WTC11 (cell line): ENCODE results near the gene CREBBP. TPM values are rescaled to one million over a fixed set of nuclear protein-coding genes. Genes with fewer than 3 reads are reported as not detected.
A peak's percentile ranks its signal among the peaks of the same experiment; 100 is the strongest.

Experiments
- ATAC-seq: fragments of 200-7000 bp; cut with Tn5 transposase; 2 replicates; pipeline ENCODE4 v1.10.0; 2021; ENCODE audit warnings: mild to moderate bottlenecking, moderate library complexity
- CTCF ChIA-PET: fragments of 300-600 bp; sonication (Branson Sonifier 250); formaldehyde crosslinking; loops from one replicate; lab custom pipeline; 2021; ENCODE audit warnings: antibody characterized with exemption; lab: Charles Lee
- POLR2A ChIA-PET: fragments of 350-600 bp; sonication (Branson Sonifier 250); formaldehyde crosslinking; loops from one replicate; lab custom pipeline; 2021; ENCODE audit warnings: antibody characterized with exemption; lab: Charles Lee
- DNase-seq: peaks from one replicate; pipeline ENCODE4 v3.0.0; 2021; ENCODE audit warnings: low spot score
- H3K27ac Mint-ChIP-seq: 2 replicates; pipeline ENCODE4 v1.8.0; 2021; ENCODE audit warnings: mixed read lengths
- H3K27me3 Mint-ChIP-seq: 2 replicates; pipeline ENCODE4 v1.8.0; 2021; ENCODE audit warnings: low read depth, mild to moderate bottlenecking, moderate library complexity, mixed read lengths
- H3K36me3 Mint-ChIP-seq: 2 replicates; pipeline ENCODE4 v1.8.0; 2021; ENCODE audit warnings: mixed read lengths
- H3K4me1 Mint-ChIP-seq: 2 replicates; pipeline ENCODE4 v1.8.0; 2022; ENCODE audit warnings: mixed read lengths
- H3K4me3 Mint-ChIP-seq: 2 replicates; pipeline ENCODE4 v1.8.0; 2021; ENCODE audit warnings: mild to moderate bottlenecking, moderate library complexity, mixed read lengths
- H3K9me3 Mint-ChIP-seq: 2 replicates; pipeline ENCODE4 v1.8.0; 2021; ENCODE audit warnings: mixed read lengths
- AR ChIP-seq: fragments of 250-450 bp; sonication (Bioruptor Pico); IDR thresholded peaks from 2 replicates; pipeline ENCODE4 v1.9.0; 2021; ENCODE audit warnings: mild to moderate bottlenecking
- ATF2 ChIP-seq: sonication (generic); formaldehyde crosslinking; IDR thresholded peaks from 2 replicates; pipeline ENCODE4 v1.8.1; 2022; ENCODE audit warnings: low read depth, missing genetic modification reagents, borderline replicate concordance
- CBFB ChIP-seq: sonication (generic); formaldehyde crosslinking; IDR thresholded peaks from 2 replicates; pipeline ENCODE4 v1.8.1; 2022; ENCODE audit warnings: mild to moderate bottlenecking, low read depth, missing genetic modification reagents
- CREM ChIP-seq: sonication (generic); formaldehyde crosslinking; IDR thresholded peaks from 2 replicates; pipeline ENCODE4 v1.8.1; 2022; ENCODE audit warnings: mild to moderate bottlenecking, missing genetic modification reagents, moderate library complexity
- EMX1 ChIP-seq: fragments of 250-450 bp; sonication (Bioruptor Pico); IDR thresholded peaks from 2 replicates; pipeline ENCODE4 v1.8.0; 2021; ENCODE audit warnings: mild to moderate bottlenecking
- ESRRA ChIP-seq: sonication (generic); formaldehyde crosslinking; IDR thresholded peaks from 2 replicates; pipeline ENCODE4 v1.8.1; 2022; ENCODE audit warnings: mild to moderate bottlenecking, missing genetic modification reagents, borderline replicate concordance
- FOXP1 ChIP-seq: sonication (generic); formaldehyde crosslinking; IDR thresholded peaks from 2 replicates; pipeline ENCODE4 v1.8.0; 2022; ENCODE audit warnings: missing genetic modification reagents, mild to moderate bottlenecking, moderate library complexity, borderline replicate concordance
- KAT7 ChIP-seq: sonication (generic); formaldehyde crosslinking; IDR thresholded peaks from 2 replicates; pipeline ENCODE4 v1.8.1; 2023; ENCODE audit warnings: missing genetic modification reagents, mild to moderate bottlenecking, borderline replicate concordance
- MXD4 ChIP-seq: fragments of 250-450 bp; sonication (Bioruptor Pico); IDR thresholded peaks from 2 replicates; pipeline ENCODE4 v1.8.0; 2021; ENCODE audit warnings: mild to moderate bottlenecking, moderate library complexity, borderline replicate concordance
- RELA ChIP-seq: sonication (generic); formaldehyde crosslinking; IDR thresholded peaks from 2 replicates; pipeline ENCODE4 v1.8.1; 2022; ENCODE audit warnings: missing genetic modification reagents, mild to moderate bottlenecking, borderline replicate concordance
- SMAD3 ChIP-seq: sonication (generic); formaldehyde crosslinking; IDR thresholded peaks from 2 replicates; pipeline ENCODE4 v1.8.0; 2022; ENCODE audit warnings: missing genetic modification reagents, mild to moderate bottlenecking, borderline replicate concordance
- SMAD4 ChIP-seq: sonication (generic); formaldehyde crosslinking; IDR thresholded peaks from 2 replicates; pipeline ENCODE4 v1.8.0; 2022; ENCODE audit warnings: mild to moderate bottlenecking, missing genetic modification reagents
- TEAD4 ChIP-seq: sonication (generic); formaldehyde crosslinking; IDR thresholded peaks from 2 replicates; pipeline ENCODE4 v1.8.0; 2022; ENCODE audit warnings: mild to moderate bottlenecking, missing genetic modification reagents
- ZNF138 ChIP-seq: sonication (generic); formaldehyde crosslinking; conservative IDR thresholded peaks from 2 replicates; pipeline ENCODE4 v1.8.1; 2022; ENCODE audit warnings: mild to moderate bottlenecking, moderate library complexity, missing genetic modification reagents
- total RNA-seq: library from RNA; stranded (reverse); gene quantifications from 3 replicates; pipeline ENCODE4 v1.2.3, GENCODE V29; 2021
- TF ChIP-seq, protein P1 (sequence below): sonication (generic); formaldehyde crosslinking; IDR thresholded peaks from 2 replicates; pipeline ENCODE4 v1.8.1; 2023; ENCODE audit warnings: mild to moderate bottlenecking, missing genetic modification reagents
- TF ChIP-seq, protein P2 (sequence below): fragments of 250-450 bp; sonication (Bioruptor Pico); IDR thresholded peaks from 2 replicates; pipeline ENCODE4 v2.1.2; 2022; ENCODE audit warnings: mild to moderate bottlenecking, moderate library complexity
- TF ChIP-seq, protein P3 (sequence below): sonication (generic); formaldehyde crosslinking; IDR thresholded peaks from 2 replicates; pipeline ENCODE4 v1.8.0; 2023; ENCODE audit warnings: mild to moderate bottlenecking, missing genetic modification reagents
- TF ChIP-seq, protein P4 (sequence below): sonication (generic); formaldehyde crosslinking; conservative IDR thresholded peaks from 2 replicates; pipeline ENCODE4 v1.8.1; 2022; ENCODE audit warnings: mild to moderate bottlenecking, missing genetic modification reagents
- TF ChIP-seq, protein P5 (sequence below): sonication (generic); formaldehyde crosslinking; IDR thresholded peaks from 2 replicates; pipeline ENCODE4 v1.8.1; 2023; ENCODE audit warnings: mild to moderate bottlenecking, missing genetic modification reagents
- TF ChIP-seq, protein P6 (sequence below): fragments of 250-450 bp; sonication (Bioruptor Pico); conservative IDR thresholded peaks from 2 replicates; pipeline ENCODE4 v1.9.0; 2021; ENCODE audit warnings: mild to moderate bottlenecking

Gene CREBBP
- total RNA-seq, 1 experiment from 2014 or later = 49.6 TPM

DNA sequence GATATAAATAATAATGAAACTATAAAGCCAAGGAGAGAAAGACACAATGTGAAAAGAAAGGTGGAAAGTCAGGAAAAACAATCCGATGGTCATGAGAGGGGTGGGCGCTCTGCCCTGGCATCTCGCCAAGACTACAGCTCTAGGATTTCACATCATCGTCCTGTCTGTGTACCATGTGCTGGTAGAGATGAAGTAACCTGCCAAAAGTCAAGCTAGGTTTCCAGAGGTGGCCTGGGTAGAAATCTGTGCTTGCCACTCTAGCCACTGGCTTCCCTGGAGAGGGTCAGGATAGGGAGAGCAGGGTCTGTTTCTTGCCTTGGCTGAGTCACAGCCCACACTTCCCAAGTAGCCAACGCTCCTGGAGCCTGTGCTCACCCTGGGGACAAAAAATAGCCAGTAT, 132.2 kb downstream of the CREBBP start (continued):
- TF ChIP-seq AR (CRISPR knock-in tag) (no peak), KAT7 (no peak), TEAD4 (CRISPR knock-in tag) (no peak), RELA (CRISPR knock-in tag) (no peak), SMAD4 (CRISPR knock-in tag) (no peak)
- TF ChIP-seq, protein P1, sequence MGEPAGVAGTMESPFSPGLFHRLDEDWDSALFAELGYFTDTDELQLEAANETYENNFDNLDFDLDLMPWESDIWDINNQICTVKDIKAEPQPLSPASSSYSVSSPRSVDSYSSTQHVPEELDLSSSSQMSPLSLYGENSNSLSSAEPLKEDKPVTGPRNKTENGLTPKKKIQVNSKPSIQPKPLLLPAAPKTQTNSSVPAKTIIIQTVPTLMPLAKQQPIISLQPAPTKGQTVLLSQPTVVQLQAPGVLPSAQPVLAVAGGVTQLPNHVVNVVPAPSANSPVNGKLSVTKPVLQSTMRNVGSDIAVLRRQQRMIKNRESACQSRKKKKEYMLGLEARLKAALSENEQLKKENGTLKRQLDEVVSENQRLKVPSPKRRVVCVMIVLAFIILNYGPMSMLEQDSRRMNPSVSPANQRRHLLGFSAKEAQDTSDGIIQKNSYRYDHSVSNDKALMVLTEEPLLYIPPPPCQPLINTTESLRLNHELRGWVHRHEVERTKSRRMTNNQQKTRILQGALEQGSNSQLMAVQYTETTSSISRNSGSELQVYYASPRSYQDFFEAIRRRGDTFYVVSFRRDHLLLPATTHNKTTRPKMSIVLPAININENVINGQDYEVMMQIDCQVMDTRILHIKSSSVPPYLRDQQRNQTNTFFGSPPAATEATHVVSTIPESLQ (CRISPR knock-in tag) = no peak
- TF ChIP-seq, protein P2, sequence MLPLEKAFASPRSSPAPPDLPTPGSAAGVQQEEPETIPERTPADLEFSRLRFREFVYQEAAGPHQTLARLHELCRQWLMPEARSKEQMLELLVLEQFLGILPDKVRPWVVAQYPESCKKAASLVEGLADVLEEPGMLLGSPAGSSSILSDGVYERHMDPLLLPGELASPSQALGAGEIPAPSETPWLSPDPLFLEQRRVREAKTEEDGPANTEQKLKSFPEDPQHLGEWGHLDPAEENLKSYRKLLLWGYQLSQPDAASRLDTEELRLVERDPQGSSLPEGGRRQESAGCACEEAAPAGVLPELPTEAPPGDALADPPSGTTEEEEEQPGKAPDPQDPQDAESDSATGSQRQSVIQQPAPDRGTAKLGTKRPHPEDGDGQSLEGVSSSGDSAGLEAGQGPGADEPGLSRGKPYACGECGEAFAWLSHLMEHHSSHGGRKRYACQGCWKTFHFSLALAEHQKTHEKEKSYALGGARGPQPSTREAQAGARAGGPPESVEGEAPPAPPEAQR (CRISPR knock-in tag) = no peak
- TF ChIP-seq, protein P3, sequence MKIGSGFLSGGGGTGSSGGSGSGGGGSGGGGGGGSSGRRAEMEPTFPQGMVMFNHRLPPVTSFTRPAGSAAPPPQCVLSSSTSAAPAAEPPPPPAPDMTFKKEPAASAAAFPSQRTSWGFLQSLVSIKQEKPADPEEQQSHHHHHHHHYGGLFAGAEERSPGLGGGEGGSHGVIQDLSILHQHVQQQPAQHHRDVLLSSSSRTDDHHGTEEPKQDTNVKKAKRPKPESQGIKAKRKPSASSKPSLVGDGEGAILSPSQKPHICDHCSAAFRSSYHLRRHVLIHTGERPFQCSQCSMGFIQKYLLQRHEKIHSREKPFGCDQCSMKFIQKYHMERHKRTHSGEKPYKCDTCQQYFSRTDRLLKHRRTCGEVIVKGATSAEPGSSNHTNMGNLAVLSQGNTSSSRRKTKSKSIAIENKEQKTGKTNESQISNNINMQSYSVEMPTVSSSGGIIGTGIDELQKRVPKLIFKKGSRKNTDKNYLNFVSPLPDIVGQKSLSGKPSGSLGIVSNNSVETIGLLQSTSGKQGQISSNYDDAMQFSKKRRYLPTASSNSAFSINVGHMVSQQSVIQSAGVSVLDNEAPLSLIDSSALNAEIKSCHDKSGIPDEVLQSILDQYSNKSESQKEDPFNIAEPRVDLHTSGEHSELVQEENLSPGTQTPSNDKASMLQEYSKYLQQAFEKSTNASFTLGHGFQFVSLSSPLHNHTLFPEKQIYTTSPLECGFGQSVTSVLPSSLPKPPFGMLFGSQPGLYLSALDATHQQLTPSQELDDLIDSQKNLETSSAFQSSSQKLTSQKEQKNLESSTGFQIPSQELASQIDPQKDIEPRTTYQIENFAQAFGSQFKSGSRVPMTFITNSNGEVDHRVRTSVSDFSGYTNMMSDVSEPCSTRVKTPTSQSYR (CRISPR knock-in tag) = no peak
- TF ChIP-seq, protein P4, sequence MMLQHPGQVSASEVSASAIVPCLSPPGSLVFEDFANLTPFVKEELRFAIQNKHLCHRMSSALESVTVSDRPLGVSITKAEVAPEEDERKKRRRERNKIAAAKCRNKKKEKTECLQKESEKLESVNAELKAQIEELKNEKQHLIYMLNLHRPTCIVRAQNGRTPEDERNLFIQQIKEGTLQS (CRISPR knock-in tag) = no peak

DNA sequence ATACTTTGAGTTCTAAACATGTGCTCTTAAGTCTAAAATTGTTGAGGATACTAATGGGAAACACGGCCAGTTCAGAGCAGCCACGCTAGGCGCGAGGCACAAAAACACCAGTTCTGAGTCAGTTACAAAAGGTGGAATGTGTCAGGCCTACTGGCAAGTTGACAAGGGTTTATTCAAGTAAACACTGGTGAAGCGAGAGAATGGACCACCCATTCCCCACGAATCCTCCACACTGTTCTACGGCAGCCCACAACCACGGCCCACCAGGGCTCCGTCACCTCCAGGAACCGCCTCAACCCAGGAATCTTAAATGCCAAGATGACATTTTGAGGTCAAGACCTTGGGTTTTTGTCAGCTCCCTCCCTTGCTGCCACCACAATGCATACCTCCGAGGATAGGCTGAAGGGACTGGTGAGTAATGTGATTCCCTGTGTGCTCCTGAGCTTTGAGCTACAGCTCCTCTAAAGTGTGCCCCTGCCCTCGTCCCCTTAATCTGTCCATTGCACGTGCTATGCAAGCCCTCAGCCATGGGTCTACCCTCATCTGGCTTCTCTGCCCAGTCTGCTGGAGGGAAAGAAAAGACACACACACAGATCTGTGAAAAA, 134.7 kb downstream of the CREBBP start:
- POLR2A ChIA-PET = no interaction called here
- peaks cover 62% of the 10 kb centered on the region for H3K36me3 Mint-ChIP-seq
- CTCF ChIA-PET = no interaction called here
- H3K4me3 Mint-ChIP-seq = no peak overlapping the region
- H3K27me3 Mint-ChIP-seq = no peaks in the 10 kb centered on the region
- H3K27ac Mint-ChIP-seq = peak overlapping the region; percentile 78; the same call in 1 of the 2 replicates
- no peak for TF ChIP-seq MXD4
- TF ChIP-seq FOXP1 (CRISPR knock-in tag) = no peak
- no peak for TF ChIP-seq ATF2 (CRISPR knock-in tag)
- no peak for TF ChIP-seq CBFB (CRISPR knock-in tag)
- TF ChIP-seq EMX1 (CRISPR knock-in tag) = no peak
- TF ChIP-seq, protein P5, sequence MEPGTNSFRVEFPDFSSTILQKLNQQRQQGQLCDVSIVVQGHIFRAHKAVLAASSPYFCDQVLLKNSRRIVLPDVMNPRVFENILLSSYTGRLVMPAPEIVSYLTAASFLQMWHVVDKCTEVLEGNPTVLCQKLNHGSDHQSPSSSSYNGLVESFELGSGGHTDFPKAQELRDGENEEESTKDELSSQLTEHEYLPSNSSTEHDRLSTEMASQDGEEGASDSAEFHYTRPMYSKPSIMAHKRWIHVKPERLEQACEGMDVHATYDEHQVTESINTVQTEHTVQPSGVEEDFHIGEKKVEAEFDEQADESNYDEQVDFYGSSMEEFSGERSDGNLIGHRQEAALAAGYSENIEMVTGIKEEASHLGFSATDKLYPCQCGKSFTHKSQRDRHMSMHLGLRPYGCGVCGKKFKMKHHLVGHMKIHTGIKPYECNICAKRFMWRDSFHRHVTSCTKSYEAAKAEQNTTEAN (CRISPR knock-in tag) = no peak
- no peak for TF ChIP-seq CREM (CRISPR knock-in tag)
- TF ChIP-seq ZNF138 (CRISPR knock-in tag) = no peak
- TF ChIP-seq ESRRA (CRISPR knock-in tag) = no peak
- TF ChIP-seq SMAD3 (CRISPR knock-in tag) = no peak
- TF ChIP-seq, protein P6, sequence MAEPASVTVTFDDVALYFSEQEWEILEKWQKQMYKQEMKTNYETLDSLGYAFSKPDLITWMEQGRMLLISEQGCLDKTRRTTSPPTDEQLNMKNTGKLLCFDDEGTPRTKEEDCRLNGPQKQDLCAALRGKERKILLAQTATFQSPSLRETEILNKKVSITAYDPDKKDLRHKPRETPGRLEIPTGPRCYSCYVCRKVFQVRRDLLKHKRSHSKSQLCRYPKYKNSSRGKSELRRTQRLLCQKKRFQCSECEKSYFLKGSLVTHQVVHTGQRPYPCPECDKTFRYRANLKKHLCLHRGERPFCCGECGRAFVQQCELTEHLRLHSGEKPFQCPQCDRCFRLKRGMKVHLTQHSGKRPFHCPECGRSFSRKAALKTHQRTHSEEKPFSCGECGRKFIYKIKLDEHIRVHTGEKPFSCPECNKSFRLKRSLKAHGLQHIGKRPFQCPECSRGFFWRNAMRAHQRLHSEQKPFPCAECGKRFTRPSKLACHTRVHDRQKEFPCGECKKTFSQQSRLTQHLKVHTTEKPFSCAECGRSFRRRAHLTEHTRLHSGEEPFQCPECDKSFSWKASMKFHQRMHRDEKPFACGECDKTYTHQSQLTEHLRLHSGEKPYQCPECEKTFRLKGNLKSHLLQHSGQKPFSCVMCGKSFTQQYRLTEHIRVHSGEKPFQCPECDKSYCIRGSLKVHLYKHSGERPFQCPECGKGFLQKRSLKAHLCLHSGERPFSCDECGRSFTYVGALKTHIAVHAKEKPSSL (CRISPR knock-in tag) = no peak
- TF ChIP-seq, all 79 proteins: peak for 0
- Mint-ChIP-seq H3K9me3 (no peaks in the 10 kb centered on the region), H3K4me1 (no peaks in the 10 kb centered on the region)
- ATAC-seq (no peak), DNase-seq (no peak)
